Activated gamma-delta T cell (primary cell): Measurements from ENCODE around the gene UQCRQ.

Experiments
- DNase-seq: peaks from one replicate; lab custom pipeline; 2025; lab: John Stamatoyannopoulos, UW
- total RNA-seq, 2 donors: gene quantifications; one replicate each; lab custom pipeline; 2026; lab: John Stamatoyannopoulos, UW

Gene UQCRQ
- total RNA-seq, result 37.1 to 46.9 reads per million in 2 donors

GRCh38 chr5:132866342-132867045 lies at the start of gene UQCRQ, which contains the start of gene GDF9:
TSS of gene UQCRQ (plus strand) at chr5:132866642. CDS start at chr5:132866882, 240 bp downstream.
TSS of gene GDF9 (minus strand) at chr5:132866469. CDS start at chr5:132864533, 1,936 bp downstream.
- peak; percentile 72 for DNase-seq

GRCh38 chr5:132817011-132817410 lies 49.4 kb upstream of the UQCRQ start:
- DNase-seq, result no peak

GRCh38 chr5:132819468-132819867 lies 47.0 kb upstream of the UQCRQ start:
- DNase-seq, result no peak

- no peak for DNase-seq
These were observed 46.2 kb upstream of the UQCRQ start for GRCh38 chr5:132820162-132820754.

- no peak for DNase-seq
These were observed 45.1 kb upstream of the UQCRQ start for GRCh38 chr5:132821350-132821749.

GRCh38 chr5:132821791-132822190 lies 44.7 kb upstream of the UQCRQ start:
- no peak for DNase-seq

GRCh38 chr5:132822650-132823480 lies 43.6 kb upstream of the UQCRQ start:
- DNase-seq, result no peak

GRCh38 chr5:132823481-132824050 lies 42.9 kb upstream of the UQCRQ start:
- DNase-seq, result no peak

- DNase-seq, result no peak
These were observed 42.0 kb upstream of the UQCRQ start for GRCh38 chr5:132824426-132824825.

GRCh38 chr5:132825033-132825833 lies 41.2 kb upstream of the UQCRQ start:
- DNase-seq, result no peak

GRCh38 chr5:132825834-132826391 lies 40.5 kb upstream of the UQCRQ start:
- no peak for DNase-seq

- no peak for DNase-seq
These were observed 39.9 kb upstream of the UQCRQ start for GRCh38 chr5:132826424-132827082.

GRCh38 chr5:132827943-132828673 lies 38.3 kb upstream of the UQCRQ start:
- DNase-seq, result no peak

GRCh38 chr5:132828846-132829494 lies 37.5 kb upstream of the UQCRQ start:
- no peak for DNase-seq

- peak; percentile 52 for DNase-seq
These were observed 36.6 kb upstream of the UQCRQ start for GRCh38 chr5:132829742-132830435.

- no peak for DNase-seq
These were observed 35.9 kb upstream of the UQCRQ start, which contains the start of gene SHROOM1 for GRCh38 chr5:132830436-132831094. TSS of gene SHROOM1 (minus strand) at chr5:132830647. CDS start at chr5:132826140, 4,507 bp downstream.

- DNase-seq, result no peak
These were observed 35.2 kb upstream of the UQCRQ start for GRCh38 chr5:132831095-132831860.
